NCI-H1417 treated with DMSO at 0.1 percent for 48 hours (cell line): ENCODE results near the gene ANO1.

Experiments used
- DNase-seq: peaks from one replicate; lab custom pipeline; 2025; lab: John Stamatoyannopoulos, UW

The ANO1 gene

GRCh38 chr11:70095541-70096252, 17.6 kb downstream of the ANO1 start:
- DNase-seq = no peak

DNA sequence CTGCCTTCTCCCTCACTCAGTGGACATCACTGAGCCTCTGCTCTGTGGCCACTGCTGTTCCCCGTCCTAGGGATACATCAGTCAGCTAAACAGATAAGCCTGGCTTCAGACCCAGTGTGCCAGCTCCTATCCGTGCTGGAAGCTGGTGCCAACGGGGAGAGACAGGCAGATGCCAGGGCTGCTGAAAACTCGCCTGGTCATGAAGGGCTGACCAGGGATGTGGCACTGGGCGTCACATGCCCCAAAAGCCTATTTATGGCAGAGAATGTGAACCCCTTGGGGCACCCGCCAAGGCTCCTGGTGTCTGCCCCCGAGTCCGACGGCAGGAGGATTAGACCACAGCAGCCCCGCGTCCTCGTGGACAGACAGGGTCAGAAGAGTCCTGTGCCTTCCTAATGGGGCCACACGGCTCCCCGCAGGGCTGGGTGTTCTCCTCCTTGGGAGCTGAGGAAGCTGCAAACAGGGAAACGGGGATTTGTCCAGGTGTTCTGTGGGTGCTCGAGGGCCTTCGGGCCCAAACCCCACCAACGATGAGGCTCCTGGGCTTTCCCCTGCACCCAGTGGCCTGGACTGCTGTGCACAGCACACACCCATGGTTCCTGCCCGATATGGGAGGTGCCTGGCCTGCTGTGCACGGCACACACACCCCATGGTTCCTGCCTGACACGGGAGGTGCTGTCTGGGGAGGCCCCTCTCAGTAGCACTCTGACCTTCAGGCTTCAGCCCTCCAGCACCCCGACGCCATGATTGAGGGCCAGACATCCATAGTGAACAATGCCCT, 19.9 kb downstream of the ANO1 start:
- DNase-seq = no peak

DNA sequence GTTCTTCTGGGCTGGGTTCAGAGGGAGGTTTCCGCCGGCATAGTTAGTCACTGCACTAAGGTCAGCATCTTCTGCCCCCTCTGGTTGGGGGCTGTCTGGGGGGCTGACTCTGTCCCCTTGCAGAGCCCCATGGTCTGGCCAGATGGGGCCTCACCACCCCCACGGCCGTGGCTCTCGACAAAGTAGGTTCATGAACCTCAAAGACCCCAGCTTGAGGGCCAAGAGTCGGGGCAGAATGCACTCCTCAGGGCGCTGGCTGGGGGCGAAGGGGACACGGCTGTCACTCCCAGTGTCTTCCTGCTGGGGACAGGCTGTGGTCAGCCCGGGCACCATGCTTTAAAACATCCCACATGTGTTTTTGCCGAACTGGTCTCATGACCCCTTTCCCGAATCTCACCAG, 20.8 kb downstream of the ANO1 start:
- no peak for DNase-seq

DNA sequence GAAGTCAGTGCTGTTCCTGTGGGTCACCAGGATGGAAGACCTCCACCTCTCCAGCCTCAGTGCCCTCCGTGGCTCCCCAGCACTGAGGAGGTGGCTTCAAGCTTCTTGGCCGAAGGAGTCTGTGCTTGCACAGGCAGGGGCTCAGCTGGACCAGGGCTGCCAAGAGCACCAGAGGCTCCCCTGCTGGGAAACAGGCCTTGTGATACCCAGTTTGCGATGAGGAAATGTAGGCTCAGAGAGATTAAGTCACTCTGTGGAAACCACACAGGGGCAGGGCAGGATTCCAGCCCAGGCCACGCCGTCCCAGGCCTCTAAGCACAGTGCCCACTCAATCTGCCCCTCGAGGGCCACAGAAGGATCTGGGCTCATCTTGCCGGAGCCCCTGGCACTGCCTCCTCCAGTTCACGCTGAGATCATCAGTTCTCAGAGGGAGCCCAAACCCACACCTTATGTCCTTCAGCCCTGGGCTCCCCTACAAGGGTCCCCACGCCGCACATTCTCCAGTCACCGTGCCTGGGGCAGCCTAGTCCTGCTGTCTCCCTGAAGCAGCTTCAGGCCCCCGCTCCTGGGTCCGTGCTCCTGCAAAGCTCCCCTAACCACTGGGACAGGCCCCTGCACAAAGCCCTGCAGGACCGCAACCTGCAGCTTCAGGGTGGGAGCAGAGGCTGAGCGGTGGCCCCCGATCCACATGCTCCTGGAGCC, 21.6 kb downstream of the ANO1 start:
- DNase-seq = no peak

GRCh38 chr11:70100280-70100603, 22.1 kb downstream of the ANO1 start:
- no peak for DNase-seq

GRCh38 chr11:70100791-70101190, 22.7 kb downstream of the ANO1 start:
- DNase-seq = no peak

GRCh38 chr11:70103256-70103975, 25.3 kb downstream of the ANO1 start:
- no peak for DNase-seq

DNA sequence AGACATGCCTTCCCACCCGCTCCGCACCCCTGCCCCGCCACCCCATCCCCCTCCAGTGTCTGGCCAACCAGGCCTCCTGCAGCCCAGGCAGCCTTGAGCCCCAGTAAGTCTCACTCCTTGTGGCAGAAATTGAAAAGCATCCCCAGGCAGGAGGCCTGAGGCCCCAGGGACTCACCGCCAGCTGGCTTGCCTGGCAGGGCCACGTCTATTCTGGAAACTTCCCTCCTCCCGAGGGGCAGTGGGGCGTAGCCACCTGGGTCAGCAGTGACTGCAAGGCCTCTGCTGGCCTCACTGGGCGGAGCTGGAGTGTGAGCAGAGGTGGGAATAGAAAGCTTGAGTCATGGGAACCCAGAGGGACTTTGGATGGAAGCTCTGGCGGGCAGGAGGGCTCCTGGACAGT, 26.3 kb downstream of the ANO1 start:
- DNase-seq = no peak

DNA sequence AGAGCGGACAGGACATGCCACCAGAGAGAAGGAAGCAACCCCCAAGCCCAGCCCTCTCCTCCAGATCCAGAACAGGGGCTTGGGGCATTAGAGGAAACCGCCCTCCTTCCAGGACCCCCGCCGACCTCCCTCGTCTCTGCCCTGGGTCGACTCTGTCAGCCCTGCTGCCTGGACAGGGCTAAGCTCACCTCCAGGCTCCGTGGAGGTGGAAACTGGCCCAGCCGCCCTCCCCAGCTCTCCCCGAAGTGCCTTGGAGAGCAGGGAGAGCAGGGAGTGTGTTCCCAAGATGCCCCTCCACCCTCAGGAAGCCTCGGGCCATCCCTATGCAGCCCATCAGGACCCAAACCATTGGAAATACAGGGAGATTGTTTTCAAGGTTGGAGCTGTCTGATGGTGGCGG, 26.8 kb downstream of the ANO1 start:
- DNase-seq = no peak

- DNase-seq = no peak
Observed at GRCh38 chr11:70105369-70105754, 27.2 kb downstream of the ANO1 start.

GRCh38 chr11:70105755-70106571, 27.8 kb downstream of the ANO1 start:
- DNase-seq = no peak

DNA sequence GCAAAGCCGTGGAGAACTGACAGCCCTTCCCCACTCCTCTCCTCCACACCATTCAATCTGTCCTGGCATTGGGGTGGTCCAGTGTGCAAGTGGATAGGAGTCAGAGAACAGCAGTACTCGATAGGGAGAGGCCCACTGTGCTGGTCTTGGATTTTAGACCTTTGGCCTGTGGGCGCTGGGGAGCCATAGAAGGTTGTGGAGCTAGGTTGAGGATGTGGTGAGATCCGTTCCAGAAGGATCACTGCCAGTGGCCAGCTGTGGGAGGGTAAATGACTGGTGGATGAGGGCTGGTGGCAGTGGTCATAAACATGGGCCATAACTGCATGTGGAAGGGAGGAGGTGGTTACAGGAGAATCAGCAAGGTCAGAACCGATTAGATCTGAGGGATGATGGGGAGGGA, 28.6 kb downstream of the ANO1 start:
- no peak for DNase-seq

- DNase-seq = no peak
Observed at GRCh38 chr11:70107191-70107590, 29.1 kb downstream of the ANO1 start.

GRCh38 chr11:70107756-70108155, 29.6 kb downstream of the ANO1 start:
- no peak for DNase-seq

DNA sequence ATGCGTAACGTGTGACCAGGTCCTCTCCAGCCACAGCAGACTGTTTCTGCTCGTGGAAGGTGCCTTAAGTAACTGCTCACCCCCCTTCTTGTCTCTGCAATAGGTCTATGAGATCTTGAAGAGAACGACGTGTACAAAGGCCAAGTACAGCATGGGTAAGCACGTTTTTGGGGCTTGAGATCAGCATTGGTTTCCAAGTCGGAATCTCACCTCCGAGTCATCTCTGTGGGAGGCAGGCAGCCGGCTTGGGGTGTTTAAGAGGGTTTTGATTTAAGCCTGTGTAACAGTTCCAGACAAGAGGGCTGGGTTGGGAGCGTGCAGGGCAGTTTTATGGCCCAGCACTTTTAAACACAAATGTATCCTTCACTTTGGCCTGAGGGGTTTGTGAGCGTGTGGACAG, 30.1 kb downstream of the ANO1 start:
- DNase-seq = no peak

DNA sequence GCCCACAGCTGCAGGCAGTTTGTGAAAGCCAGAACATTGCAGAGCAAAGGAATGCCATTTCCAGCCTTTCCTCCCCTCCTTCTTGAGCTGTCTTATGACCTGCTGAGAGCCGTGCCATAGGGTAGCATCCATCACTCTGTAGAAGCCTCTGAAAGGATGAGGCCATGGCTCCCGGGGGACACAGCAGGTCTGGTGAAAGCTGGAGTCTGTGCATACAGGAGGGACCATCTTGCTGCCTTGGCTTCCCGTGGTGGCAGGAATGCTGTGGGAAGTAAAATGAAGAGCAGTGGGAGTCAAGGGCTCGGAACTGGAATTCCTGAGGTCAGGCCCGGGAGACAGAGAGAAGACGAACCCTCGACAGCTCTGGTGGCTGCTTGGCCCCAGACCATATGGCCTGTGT, 30.9 kb downstream of the ANO1 start:
- DNase-seq = no peak

GRCh38 chr11:70109903-70110302, 31.8 kb downstream of the ANO1 start:
- DNase-seq = no peak

DNA sequence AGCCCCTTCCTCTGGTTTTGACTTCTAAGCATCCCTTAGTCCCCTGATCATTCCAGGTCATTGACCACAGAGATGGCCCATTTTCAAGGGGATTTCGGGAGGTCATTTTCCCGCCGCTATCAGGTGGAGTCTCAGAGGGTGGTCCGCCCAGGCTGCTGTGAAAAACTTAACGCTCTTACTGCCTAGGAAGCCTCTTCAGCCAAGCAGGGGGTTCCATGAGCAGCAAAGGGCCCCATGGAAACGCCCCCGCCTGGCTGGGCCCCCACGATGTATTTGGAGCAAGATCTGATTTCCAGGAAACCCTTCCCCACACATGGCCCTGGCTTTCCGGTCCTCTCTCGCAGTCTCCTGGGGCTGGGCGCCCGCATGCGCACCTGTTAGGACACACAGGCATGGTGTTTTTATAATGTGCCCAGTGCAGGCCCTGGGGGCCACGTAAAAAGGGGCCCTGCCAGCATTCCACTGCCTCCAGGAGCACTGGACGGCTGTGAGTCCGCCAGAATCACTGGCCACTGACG, 32.5 kb downstream of the ANO1 start:
- DNase-seq = no peak

DNA sequence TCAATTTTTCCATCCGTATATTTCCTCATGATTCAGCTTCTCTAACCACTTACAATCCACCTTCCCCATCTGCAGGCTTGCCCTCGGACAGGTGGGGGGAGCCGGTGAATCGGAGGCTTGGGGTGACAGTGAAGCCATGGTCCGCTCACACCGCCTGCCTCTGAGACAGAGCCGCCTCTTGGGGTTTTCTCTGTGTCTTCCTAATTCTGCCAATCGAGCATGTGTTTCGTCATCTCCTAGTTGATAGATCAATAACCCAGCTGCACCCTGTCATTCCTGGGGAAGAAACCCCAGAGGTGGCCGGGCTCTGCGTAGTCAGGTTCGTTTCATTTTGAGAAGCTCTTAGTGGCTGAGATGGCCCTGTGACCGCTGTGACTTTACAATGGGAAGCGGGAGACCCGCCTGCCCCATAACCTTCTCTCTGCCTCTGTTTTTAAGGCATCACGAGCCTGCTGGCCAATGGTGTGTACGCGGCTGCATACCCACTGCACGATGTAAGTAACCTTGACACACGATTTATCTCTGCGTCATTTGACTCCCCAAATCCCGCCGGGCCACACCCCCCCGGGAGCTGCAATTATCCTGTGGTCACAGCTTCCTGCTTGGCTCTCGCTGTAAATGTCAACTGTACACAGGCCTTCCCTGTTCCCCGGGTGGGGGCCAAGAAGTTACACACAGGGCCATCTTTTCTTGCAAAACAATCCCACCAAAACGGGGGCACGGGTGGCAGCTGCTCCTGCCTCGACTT, 33.3 kb downstream of the ANO1 start:
- no peak for DNase-seq

GRCh38 chr11:70112017-70112434, 33.9 kb downstream of the ANO1 start:
- no peak for DNase-seq

DNA sequence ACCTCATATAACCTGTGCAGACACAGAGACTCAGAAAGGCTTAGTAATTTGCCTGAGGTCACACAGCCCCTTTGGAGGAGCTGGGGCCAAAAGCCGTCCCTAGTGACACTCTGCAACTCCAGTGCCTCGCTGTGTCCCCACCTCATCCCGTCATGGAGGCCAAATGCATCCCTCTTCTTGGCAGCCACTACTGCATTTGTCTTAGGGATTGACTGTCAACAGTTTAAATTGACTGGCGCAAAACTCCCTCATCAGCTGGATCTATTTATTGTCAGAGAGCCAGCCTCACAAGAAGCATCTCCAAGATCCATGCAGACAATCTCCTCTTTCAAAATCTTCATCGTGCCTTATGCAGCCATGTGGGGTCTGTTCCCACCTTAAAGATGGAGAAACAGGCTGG, 35.7 kb downstream of the ANO1 start:
- no peak for DNase-seq
